GM21423 (cell line): Measurements from ENCODE around the gene ZNF32.

Source experiments
- ATAC-seq: cut with Tn5 transposase; IDR thresholded peaks from one replicate; pipeline ENCODE4 v1.9.1; 2021; ENCODE audit warnings: mild to moderate bottlenecking, moderate library complexity; ENCODE audit not compliant: unreplicated experiment

ZNF32 gene, protein sequence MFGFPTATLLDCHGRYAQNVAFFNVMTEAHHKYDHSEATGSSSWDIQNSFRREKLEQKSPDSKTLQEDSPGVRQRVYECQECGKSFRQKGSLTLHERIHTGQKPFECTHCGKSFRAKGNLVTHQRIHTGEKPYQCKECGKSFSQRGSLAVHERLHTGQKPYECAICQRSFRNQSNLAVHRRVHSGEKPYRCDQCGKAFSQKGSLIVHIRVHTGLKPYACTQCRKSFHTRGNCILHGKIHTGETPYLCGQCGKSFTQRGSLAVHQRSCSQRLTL

DNA sequence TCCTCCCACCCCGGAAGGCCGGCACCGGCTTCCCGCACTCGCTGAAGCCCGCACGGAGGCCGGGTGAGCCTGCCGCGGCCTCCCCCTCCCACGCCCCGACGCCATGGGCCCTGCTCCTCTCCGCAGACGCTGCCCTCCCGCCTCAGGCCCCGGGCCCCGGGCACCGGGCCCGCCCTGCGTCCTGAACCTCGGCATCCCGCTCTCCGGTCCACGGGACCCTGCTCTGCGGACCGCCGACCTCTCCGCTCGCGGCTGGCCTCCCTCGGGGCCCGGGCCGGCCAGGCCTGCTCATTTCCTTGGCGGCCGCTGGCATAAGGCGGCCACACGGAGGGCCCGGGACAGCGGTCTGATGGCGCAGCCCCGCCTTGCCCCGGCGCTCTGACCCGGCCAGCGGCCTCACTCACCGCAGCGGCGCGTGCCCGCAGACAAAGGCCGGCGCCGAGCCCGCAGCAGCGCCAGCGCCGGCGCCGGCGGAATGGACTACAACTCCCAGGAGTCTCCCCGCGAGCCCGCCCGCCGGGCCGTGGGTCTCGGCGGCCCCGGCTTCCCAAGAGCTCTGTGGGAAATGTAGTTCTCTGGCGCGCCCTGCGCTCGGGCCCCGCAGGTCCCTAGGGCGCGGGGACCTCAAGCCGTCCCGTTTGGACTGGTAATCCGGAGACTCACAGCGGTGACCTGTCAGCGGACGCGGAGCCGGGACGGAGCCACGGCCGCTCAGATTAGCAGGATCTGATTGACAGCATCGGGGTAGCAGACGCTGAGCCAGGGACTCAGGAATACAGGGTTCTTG is at the start of gene ZNF32:
Gene ZNF32 (minus strand): TSS at position 484 of the 787 bp plus-strand sequence. CDS start 2,748 bp downstream, outside the sequence.
- ATAC-seq, result peak; percentile 100

- ATAC-seq, result no peak
These were observed 49.5 kb upstream of the ZNF32 start for GRCh38 chr10:43698156-43698555.

GRCh38 chr10:43696909-43697483 is 48.3 kb upstream of the ZNF32 start:
- ATAC-seq, result no peak

- ATAC-seq, result no peak
These were observed 47.0 kb upstream of the ZNF32 start for GRCh38 chr10:43695730-43696129.

DNA sequence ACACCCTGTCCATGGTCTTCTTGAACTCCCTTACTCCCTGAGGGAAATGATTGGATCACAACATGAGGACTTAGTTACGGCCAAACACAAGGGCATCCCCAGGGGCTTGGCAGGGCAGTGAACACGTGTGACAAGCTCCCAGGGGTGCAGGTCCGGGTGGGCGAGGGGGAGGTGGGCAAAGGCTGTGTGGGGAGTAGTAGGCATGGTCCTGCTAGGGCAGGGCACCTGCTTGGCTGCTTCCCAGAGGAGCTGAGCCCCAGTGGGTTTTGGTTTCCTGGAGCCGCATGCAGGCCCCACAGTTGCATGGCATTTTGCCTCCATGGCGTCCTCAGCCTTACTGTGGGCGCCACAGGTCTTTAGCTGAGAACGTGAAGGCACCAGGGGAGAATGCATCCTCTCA is 46.6 kb upstream of the ZNF32 start:
- ATAC-seq, result no peak

GRCh38 chr10:43694526-43694925 is 45.8 kb upstream of the ZNF32 start:
- no peak for ATAC-seq

DNA sequence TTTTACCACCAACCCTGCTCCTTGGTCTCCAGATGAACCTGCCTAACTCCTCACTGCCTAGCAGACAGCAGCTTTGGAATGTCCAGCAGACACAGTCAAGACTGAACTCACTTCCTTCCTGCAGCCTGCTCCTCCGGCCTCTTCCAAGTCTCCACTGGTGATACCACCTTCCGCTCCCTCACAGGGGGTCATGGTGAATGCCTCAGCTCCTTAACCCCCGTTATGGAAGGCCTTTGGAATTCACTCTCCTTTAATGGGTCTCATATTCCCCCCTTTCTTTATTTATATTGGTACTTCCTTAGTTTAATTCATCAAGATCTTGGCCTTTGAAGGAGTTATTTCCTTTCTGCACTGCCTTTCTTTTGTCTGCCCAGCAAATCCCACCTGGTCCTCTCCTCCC is 44.9 kb upstream of the ZNF32 start:
- no peak for ATAC-seq

DNA sequence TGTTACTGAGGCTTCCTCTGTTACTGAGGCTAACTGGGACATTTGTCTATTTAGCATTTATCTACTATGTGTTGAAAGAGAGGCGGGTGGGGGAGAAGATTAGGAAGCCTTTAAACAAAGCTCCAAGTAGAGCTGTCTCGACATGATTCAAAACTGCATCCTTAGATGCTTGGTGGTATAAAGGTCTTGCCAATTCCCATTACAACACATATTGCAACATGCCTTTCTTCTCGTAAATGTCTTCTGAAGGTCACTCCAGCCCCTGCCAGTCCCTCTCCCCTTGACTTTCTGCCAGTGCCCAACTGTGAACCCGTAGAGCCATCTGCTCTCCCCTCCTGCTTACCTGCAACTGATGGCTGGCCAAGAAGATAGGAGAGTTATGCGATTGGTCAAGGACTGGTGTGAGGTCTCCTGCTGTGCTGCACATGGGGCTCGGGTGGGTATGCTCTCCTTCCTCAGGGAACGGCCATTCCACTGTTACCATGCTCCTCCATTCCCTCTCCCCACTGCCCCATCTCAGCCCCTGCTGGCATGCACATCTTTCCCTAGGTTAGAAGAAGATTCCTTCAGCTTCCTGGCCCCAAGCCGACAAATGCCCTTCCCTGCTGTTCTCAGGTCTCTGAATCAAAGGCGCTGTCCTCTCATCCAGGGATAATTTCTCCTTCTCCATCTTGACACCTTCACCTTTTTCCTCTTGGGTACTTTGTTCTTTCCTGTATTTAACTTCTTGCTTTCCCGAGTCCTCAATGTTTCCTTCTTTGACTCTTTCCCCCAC is 43.6 kb upstream of the ZNF32 start:
- no peak for ATAC-seq

DNA sequence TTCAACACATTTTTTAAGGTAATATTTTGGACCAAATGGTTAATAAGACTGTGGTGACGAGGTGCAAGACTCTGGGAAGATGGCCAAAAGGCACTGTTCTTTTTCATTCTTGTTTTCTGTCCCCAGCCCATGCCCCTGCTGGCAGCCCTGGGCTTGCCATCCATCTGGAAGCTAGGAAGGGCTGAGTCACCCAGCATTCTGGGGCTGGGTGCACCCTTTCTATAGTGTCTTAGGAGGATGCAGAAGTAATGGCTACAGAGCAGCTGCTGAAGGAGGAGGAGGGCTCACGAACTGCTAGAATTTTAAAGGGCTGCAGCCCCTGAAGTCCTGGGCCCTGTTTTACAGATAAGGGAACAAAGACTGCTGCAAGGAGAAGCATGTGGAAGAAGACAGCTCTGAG is 42.8 kb upstream of the ZNF32 start:
- ATAC-seq, result no peak

DNA sequence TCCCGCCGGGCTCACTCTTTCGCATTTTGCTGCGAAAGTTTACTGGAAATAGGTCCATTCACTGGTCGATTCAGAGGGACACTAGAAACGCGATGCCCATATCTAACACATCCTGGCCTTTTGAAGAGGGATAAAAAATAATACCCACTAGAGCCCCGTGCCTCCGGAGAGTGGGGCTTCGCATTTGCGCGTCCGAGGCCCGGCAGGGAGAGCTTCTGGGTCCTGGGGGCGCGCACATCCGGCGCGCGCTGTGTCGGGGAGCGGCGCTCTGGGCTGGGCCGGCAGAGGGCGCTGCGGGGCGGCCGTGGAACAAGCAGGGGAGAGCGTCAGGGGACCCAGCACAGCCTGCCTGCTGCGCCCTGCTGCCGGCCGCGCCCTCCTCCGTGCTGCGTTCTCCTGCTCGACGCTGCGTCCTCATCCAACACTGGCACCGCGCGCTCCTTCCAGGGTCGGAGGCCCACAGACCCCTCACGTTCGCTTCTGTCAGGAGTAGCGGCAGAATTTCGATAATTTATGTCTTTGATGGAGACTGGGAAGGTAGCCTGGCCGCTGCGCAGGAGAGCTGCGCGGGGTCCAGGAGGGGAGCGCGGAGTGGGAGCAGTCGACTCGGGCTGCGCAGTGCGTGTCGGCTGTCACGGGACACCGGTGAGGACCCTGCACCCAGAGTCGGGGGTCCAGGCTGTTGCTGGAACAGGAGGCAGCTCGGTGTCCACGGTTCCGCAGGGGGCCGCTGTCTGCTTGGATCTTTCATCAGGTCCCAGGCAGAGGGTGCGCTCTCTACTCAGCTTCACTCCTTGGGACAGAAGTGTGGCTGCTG is 41.5 kb upstream of the ZNF32 start:
- peak; percentile 98 for ATAC-seq

DNA sequence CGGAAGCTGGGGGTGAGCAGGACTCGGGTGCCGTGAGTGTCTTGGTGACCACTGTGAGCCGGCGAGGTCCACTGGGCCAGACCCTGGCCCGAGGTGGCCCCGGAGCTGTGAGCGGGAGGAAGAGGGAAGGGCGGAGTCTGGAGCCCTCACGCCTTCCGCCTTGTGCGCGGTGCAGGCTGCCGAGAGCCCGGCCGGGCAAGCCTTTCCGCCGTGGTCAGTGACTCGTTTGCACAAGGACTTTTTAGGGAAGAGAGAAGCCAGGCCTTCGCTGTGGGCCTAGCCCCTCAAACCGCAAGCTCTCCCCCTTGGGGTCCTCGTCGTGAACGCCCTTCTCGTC is 40.9 kb upstream of the ZNF32 start:
- ATAC-seq, result peak; percentile 34

DNA sequence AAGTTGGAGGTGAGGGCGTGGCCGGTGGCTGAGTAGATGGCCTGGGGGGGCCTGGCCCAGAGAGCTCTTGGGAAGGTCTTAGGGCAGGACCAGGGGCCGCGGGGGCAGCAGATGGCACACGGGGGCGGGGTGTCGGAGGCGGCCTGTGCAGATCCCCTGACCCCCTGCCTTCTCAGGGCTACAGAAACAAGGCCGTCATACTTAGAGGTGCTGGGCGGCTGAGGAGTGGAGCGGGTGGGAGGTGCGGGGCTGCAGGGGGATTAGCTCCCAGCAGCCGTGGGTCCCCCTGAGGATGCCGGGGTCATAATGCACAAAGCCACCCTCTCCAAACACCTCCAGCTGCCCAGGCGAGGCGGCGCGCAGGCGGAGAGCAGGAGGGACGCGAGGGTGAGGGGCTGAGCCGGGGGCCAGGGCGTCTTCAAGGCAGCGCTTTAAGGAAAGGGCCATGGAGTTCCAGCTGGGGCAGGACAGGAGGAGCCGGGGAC is 40.4 kb upstream of the ZNF32 start:
- ATAC-seq, result no peak

- ATAC-seq, result no peak
These were observed 39.7 kb upstream of the ZNF32 start for GRCh38 chr10:43688348-43688892.

GRCh38 chr10:43687373-43687772 is 38.7 kb upstream of the ZNF32 start:
- ATAC-seq, result no peak

DNA sequence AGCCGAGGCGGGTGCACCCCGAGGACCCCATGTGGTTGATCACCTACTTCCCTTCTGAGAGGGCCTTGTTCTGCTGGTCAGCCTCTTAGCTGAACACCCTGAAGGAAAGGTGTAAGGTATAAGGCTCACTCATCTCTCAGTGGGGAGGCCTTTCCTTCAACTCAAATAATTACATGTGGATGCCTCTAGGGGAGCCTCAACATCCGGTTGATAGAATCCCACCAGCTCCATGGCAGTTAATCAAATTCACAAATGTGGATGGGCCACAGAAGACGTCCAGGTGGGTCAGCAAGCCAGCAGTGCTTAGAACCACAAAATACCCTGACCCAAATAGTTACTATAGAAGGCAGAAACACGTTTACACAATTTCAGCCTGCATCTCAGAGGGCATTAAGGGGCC is 37.7 kb upstream of the ZNF32 start:
- no peak for ATAC-seq

- ATAC-seq, result no peak
These were observed 37.1 kb upstream of the ZNF32 start for GRCh38 chr10:43685744-43686143.

- no peak for ATAC-seq
These were observed 35.5 kb upstream of the ZNF32 start for GRCh38 chr10:43684292-43684559.

DNA sequence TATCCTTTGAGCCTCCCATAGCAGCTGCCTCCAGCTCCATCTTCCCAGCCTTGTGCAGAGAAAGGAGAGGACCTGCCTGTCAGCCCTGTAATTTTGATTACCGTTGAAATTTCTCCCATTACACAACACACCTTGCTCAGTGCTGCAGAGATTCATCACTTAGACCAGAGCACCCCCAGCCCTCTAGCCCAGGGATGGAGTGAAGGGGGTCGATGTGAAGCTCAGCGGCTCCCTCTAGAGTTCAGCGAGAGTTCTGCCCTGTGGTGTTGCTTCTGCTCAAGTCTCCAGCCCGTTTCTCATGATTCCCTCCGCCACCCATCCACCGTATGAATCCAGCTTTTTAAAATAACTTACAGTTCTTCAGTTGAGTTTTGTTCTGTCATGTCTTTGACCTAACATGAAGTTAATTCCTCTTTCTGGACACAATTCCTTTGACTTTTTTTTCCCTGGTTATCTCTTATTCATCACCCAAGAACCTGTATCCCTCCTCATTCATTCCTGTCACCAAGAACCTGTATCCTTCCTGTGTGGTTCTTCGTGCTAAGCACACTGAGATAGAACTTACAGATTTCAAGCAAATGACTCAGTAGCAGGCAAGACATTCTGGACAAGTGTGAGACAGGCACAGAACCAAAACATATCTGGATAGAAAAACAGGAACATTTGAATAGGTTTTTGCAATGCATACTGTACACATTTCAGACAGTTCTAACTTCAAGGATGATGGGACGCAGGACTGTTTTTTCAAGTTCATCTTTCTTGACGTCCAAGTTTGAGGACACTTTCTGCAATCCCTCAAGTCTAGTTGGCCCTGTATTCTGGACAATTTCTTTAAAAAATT is 35.0 kb upstream of the ZNF32 start:
- peak; percentile 52 for ATAC-seq

GRCh38 chr10:43682956-43683355 is 34.3 kb upstream of the ZNF32 start:
- no peak for ATAC-seq

DNA sequence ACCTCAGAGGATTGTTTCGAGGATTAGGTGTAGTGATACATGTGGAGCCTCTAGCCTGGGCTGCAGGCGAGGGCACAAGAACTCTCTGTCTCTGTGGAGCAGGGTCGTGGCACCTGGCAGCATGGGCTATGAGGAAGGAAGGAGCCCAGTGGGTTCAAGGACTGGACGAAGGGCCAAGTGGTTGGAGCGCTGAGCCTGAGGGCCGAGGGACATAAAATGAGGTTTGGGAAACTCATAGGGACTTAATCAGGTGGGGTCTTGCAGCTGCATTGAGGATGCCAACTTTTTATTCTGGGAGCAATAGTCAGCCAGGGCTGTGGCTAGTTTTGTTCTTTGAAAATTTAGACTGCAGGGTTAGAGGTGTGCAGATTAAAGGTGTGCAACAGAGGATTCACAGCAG is 33.0 kb upstream of the ZNF32 start:
- ATAC-seq, result no peak
